ENCODE measurements around the gene MMD2. TPM values are rescaled to one million over a fixed set of nuclear protein-coding genes. Genes with fewer than 3 reads are reported as not detected.
"Not testable (repeated sequence)": the region's sequence is repeated elsewhere in the genome, so short reads cannot be mapped to it uniquely, and the experiment has no call there.

MMD2 gene
- total and polyA plus RNA-seq, 2 donors (not counting 1 experiment from before 2014, with no cell fraction given), result not detected

- TF ChIP-seq EZH2 (IDR thresholded peaks at IDR 0.05; ENCODE audit: borderline replicate concordance, insufficient read depth, low read depth, low read length, poor library complexity, severe bottlenecking), result no peak
- TF ChIP-seq, protein P1, sequence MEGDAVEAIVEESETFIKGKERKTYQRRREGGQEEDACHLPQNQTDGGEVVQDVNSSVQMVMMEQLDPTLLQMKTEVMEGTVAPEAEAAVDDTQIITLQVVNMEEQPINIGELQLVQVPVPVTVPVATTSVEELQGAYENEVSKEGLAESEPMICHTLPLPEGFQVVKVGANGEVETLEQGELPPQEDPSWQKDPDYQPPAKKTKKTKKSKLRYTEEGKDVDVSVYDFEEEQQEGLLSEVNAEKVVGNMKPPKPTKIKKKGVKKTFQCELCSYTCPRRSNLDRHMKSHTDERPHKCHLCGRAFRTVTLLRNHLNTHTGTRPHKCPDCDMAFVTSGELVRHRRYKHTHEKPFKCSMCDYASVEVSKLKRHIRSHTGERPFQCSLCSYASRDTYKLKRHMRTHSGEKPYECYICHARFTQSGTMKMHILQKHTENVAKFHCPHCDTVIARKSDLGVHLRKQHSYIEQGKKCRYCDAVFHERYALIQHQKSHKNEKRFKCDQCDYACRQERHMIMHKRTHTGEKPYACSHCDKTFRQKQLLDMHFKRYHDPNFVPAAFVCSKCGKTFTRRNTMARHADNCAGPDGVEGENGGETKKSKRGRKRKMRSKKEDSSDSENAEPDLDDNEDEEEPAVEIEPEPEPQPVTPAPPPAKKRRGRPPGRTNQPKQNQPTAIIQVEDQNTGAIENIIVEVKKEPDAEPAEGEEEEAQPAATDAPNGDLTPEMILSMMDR (IDR thresholded peaks at IDR 0.05), result no peak
These were observed 64.5 kb downstream of the MMD2 start for GRCh38 chr7:4894482-4894881.

GRCh38 chr7:4893929-4894475, 65.0 kb downstream of the MMD2 start:
- H3K4me1 ChIP-seq (ENCODE audit: control insufficient read depth in 2 of 2, insufficient read depth in 2 of 2, low read length in 2 of 2), result no peaks in the 10 kb centered on the region
- ATAC-seq (ENCODE audit: low read depth), result no peak
- no peak overlapping the region for H3K4me3 ChIP-seq (ENCODE audit: control extremely low read depth in 1 of 5, extremely low read depth in 1 of 5, insufficient read depth in 1 of 5, low read depth in 2 of 5, low read length in 4 of 5)
- CTCF ChIA-PET, result no interaction called here
- peaks cover 18% of the 10 kb centered on the region for H3K27me3 Mint-ChIP-seq
- H4K20me1 ChIP-seq (ENCODE audit: control insufficient read depth, insufficient read depth, low read length, poor library complexity, severe bottlenecking), result no peaks in the 10 kb centered on the region
- H3K4me1 Mint-ChIP-seq, result no peaks in the 10 kb centered on the region
- no peak overlapping the region for H2AFZ ChIP-seq (ENCODE audit: insufficient read depth, low read depth, low read length, poor library complexity, severe bottlenecking)
- no peak overlapping the region for H3K27ac ChIP-seq (ENCODE audit: low read length in 2 of 2)
- WGBS (ENCODE audit: insufficient coverage), result 79% methylated on average over 4 of the region's 8 CpGs
- intact Hi-C loops (cut with micrococcal nuclease), result no loop called here
- no peak overlapping the region for H3K4me3 Mint-ChIP-seq
- H3K36me3 ChIP-seq (replicated peaks in 1 of 2; ENCODE audit: control extremely low read depth in 1 of 2, control insufficient read depth in 1 of 2, extremely low read depth in 1 of 2, insufficient read depth in 2 of 2, low read length in 1 of 2), result no peaks in the 10 kb centered on the region
- H3K9me3 ChIP-seq (ENCODE audit: control extremely low read depth in 1 of 3, control insufficient read depth in 2 of 3, insufficient read depth in 1 of 3, low read length in 2 of 3), result peaks cover 0 to 20% (median 0%) of the 10 kb centered on the region in 3 donors
- TF ChIP-seq, protein P1 (IDR thresholded peaks at IDR 0.05), result no peak
- no peak for TF ChIP-seq EZH2 (IDR thresholded peaks at IDR 0.05; ENCODE audit: borderline replicate concordance, insufficient read depth, low read depth, low read length, poor library complexity, severe bottlenecking)
- H3K4me2 ChIP-seq (replicated peaks; ENCODE audit: low read depth, low read length, poor library complexity, severe bottlenecking), result no peak overlapping the region
- H3K9me3 Mint-ChIP-seq (ENCODE audit: insufficient read depth), result peaks cover 5% of the 10 kb centered on the region
- no peaks in the 10 kb centered on the region for H3K79me2 ChIP-seq (ENCODE audit: control insufficient read depth, insufficient read depth, low read length)
- H3K27ac Mint-ChIP-seq, result no peak overlapping the region
- peaks cover 0 to 6% (median 0%) of the 10 kb centered on the region in 4 experiments for H3K27me3 ChIP-seq (replicated peaks in 1 of 4; ENCODE audit: control extremely low read depth in 1 of 4, control insufficient read depth in 3 of 4, insufficient read depth in 4 of 4, low read length in 3 of 4)
- POLR2A ChIA-PET, result no interaction called here
- no peak overlapping the region for H3K9ac ChIP-seq (ENCODE audit: low read length)
- DNase-seq, result no peak

More at GRCh38 chr7:4894482-4894881, 64.5 kb downstream of the MMD2 start:
- Histone ChIP-seq H3K4me3 (ENCODE audit: control extremely low read depth in 1 of 5, extremely low read depth in 1 of 5, insufficient read depth in 1 of 5, low read depth in 2 of 5, low read length in 4 of 5) (no peak overlapping the region), H3K4me1 (ENCODE audit: control insufficient read depth in 2 of 2, insufficient read depth in 2 of 2, low read length in 2 of 2) (no peaks in the 10 kb centered on the region), H3K36me3 (replicated peaks in 1 of 2; ENCODE audit: control extremely low read depth in 1 of 2, control insufficient read depth in 1 of 2, extremely low read depth in 1 of 2, insufficient read depth in 2 of 2, low read length in 1 of 2) (no peaks in the 10 kb centered on the region), H2AFZ (ENCODE audit: insufficient read depth, low read depth, low read length, poor library complexity, severe bottlenecking) (no peak overlapping the region), H3K9me3 (ENCODE audit: control extremely low read depth in 1 of 3, control insufficient read depth in 2 of 3, insufficient read depth in 1 of 3, low read length in 2 of 3) (peaks cover 0 to 20% (median 0%) of the 10 kb centered on the region in 3 donors), H3K79me2 (ENCODE audit: control insufficient read depth, insufficient read depth, low read length) (no peaks in the 10 kb centered on the region), H4K20me1 (ENCODE audit: control insufficient read depth, insufficient read depth, low read length, poor library complexity, severe bottlenecking) (no peaks in the 10 kb centered on the region), H3K27ac (ENCODE audit: low read length in 2 of 2) (no peak overlapping the region), H3K4me2 (replicated peaks; ENCODE audit: low read depth, low read length, poor library complexity, severe bottlenecking) (no peak overlapping the region), H3K9ac (ENCODE audit: low read length) (no peak overlapping the region), H3K27me3 (replicated peaks in 1 of 4; ENCODE audit: control extremely low read depth in 1 of 4, control insufficient read depth in 3 of 4, insufficient read depth in 4 of 4, low read length in 3 of 4) (peaks cover 0 to 4% (median 0%) of the 10 kb centered on the region in 4 experiments)
- Mint-ChIP-seq H3K27me3 (peaks cover 13% of the 10 kb centered on the region), H3K4me1 (no peaks in the 10 kb centered on the region), H3K4me3 (no peak overlapping the region), H3K27ac (no peak overlapping the region), H3K9me3 (ENCODE audit: insufficient read depth) (peaks cover 5% of the 10 kb centered on the region)
- WGBS (ENCODE audit: insufficient coverage), result 98% methylated on average over 8 of the region's 9 CpGs
- CTCF ChIA-PET, result no interaction called here
- DNase-seq (no peak), ATAC-seq (ENCODE audit: low read depth) (no peak)
- intact Hi-C loops (cut with micrococcal nuclease), result no loop called here
- POLR2A ChIA-PET, result no interaction called here

DNA sequence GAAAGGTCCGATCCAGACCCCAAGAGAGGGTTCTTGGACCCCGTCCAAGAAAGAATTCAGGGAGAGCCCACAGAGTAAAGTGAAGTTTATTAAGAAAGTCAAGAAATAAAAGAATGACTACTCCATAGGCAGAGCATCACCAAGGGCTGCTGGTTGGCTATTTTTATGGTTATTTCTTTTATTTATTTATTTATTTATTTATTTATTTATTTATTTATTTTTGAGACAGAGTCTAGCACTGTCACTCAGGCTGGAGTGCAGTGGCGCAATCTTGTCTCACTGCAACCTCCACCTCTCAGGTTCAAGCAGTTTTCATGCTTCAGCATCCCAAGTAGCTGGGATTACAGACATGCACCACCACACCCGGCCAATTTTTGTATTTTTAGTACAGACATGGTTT, 65.8 kb downstream of the MMD2 start:
- H3K4me1 ChIP-seq (ENCODE audit: control insufficient read depth in 2 of 2, insufficient read depth in 2 of 2, low read length in 2 of 2); H3K9ac ChIP-seq (ENCODE audit: low read length); CTCF ChIA-PET; intact Hi-C loops (cut with micrococcal nuclease); ATAC-seq (ENCODE audit: low read depth); H3K27ac Mint-ChIP-seq; H4K20me1 ChIP-seq (ENCODE audit: control insufficient read depth, insufficient read depth, low read length, poor library complexity, severe bottlenecking); H2AFZ ChIP-seq (ENCODE audit: insufficient read depth, low read depth, low read length, poor library complexity, severe bottlenecking); H3K27me3 ChIP-seq (replicated peaks in 1 of 4; ENCODE audit: control extremely low read depth in 1 of 4, control insufficient read depth in 3 of 4, insufficient read depth in 4 of 4, low read length in 3 of 4); H3K79me2 ChIP-seq (ENCODE audit: control insufficient read depth, insufficient read depth, low read length); DNase-seq; H3K36me3 ChIP-seq (replicated peaks in 1 of 2; ENCODE audit: control extremely low read depth in 1 of 2, control insufficient read depth in 1 of 2, extremely low read depth in 1 of 2, insufficient read depth in 2 of 2, low read length in 1 of 2); H3K4me3 ChIP-seq (ENCODE audit: control extremely low read depth in 1 of 5, extremely low read depth in 1 of 5, insufficient read depth in 1 of 5, low read depth in 2 of 5, low read length in 4 of 5); H3K4me2 ChIP-seq (replicated peaks; ENCODE audit: low read depth, low read length, poor library complexity, severe bottlenecking); H3K4me1 Mint-ChIP-seq; POLR2A ChIA-PET; H3K9me3 Mint-ChIP-seq (ENCODE audit: insufficient read depth); H3K4me3 Mint-ChIP-seq; H3K27ac ChIP-seq (ENCODE audit: low read length in 2 of 2): not testable (repeated sequence)
- H3K9me3 ChIP-seq (ENCODE audit: control extremely low read depth in 1 of 3, control insufficient read depth in 2 of 3, insufficient read depth in 1 of 3, low read length in 2 of 3), result peaks cover 0 to 16% (median 0%) of the 10 kb centered on the region in 3 donors
- H3K27me3 Mint-ChIP-seq, result peaks cover 18% of the 10 kb centered on the region
- 93% methylated on average over 2 of the region's 4 CpGs for WGBS (ENCODE audit: insufficient coverage)

Data from B cell (primary cell).